Stomach smooth muscle (tissue), 2 donors: ENCODE measurements around the gene EYA4.
"Not testable (repeated sequence)": the region's sequence is repeated elsewhere in the genome, so short reads cannot be mapped to it uniquely, and the experiment has no call there.

Experiments
- H3K27ac ChIP-seq: one replicate; pipeline ENCODE4 v1.7.0; 2013; ENCODE audit warnings: mild to moderate bottlenecking, low read length, inconsistent platforms
- H3K27me3 ChIP-seq, 2 donors: one replicate each; pipeline ENCODE4 v1.7.0; 2013; ENCODE audit warnings: low read length in 2 of 2; ENCODE audit not compliant: insufficient read depth in 2 of 2, control insufficient read depth in 1 of 2
- H3K36me3 ChIP-seq, 2 donors: one replicate each; pipeline ENCODE4 v1.7.0; 2013; ENCODE audit warnings: low read length in 2 of 2; ENCODE audit not compliant: control insufficient read depth in 2 of 2, insufficient read depth in 2 of 2
- H3K4me1 ChIP-seq: one replicate; pipeline ENCODE4 v1.7.0; 2013; ENCODE audit warnings: low read length; ENCODE audit not compliant: control insufficient read depth, insufficient read depth
- H3K4me3 ChIP-seq, 2 donors: one replicate each; pipeline ENCODE4 v1.7.0; 2013; ENCODE audit warnings: low read length in 2 of 2
- H3K9ac ChIP-seq, 2 donors: one replicate each; pipeline ENCODE4 v1.7.0; 2013; ENCODE audit warnings: low read length in 2 of 2, mild to moderate bottlenecking in 1 of 2
- H3K9me3 ChIP-seq, 2 donors: one replicate each; pipeline ENCODE4 v1.7.0; 2013; ENCODE audit warnings: low read length in 2 of 2; ENCODE audit not compliant: control insufficient read depth in 2 of 2
- donor health status: healthy.
- donor health status: Pancreatic carcinoma.

The EYA4 gene

GRCh38 chr6:133544419-133544818, 303.3 kb downstream of the EYA4 start:
- no peaks in the 10 kb centered on the region for H3K27me3 ChIP-seq
- no peak overlapping the region for H3K9ac ChIP-seq
- no peaks in the 10 kb centered on the region for H3K36me3 ChIP-seq
- H3K27ac ChIP-seq: no peak overlapping the region
- no peak overlapping the region for H3K4me3 ChIP-seq
- H3K4me1 ChIP-seq: peaks cover 6% of the 10 kb centered on the region
- no peaks in the 10 kb centered on the region for H3K9me3 ChIP-seq

GRCh38 chr6:133546098-133546497, 304.9 kb downstream of the EYA4 start:
- no peaks in the 10 kb centered on the region for H3K9me3 ChIP-seq
- no peak overlapping the region for H3K4me3 ChIP-seq
- no peak overlapping the region for H3K27ac ChIP-seq
- no peak overlapping the region for H3K9ac ChIP-seq
- H3K27me3 ChIP-seq: no peaks in the 10 kb centered on the region
- H3K4me1 ChIP-seq: peaks cover 6% of the 10 kb centered on the region
- no peaks in the 10 kb centered on the region for H3K36me3 ChIP-seq

GRCh38 chr6:133547136-133547535, 306.0 kb downstream of the EYA4 start:
- H3K36me3 ChIP-seq: no peaks in the 10 kb centered on the region
- peaks cover 13% of the 10 kb centered on the region for H3K4me1 ChIP-seq
- no peak overlapping the region for H3K9ac ChIP-seq
- H3K4me3 ChIP-seq: no peak overlapping the region
- H3K9me3 ChIP-seq: no peaks in the 10 kb centered on the region
- H3K27me3 ChIP-seq: no peaks in the 10 kb centered on the region
- no peak overlapping the region for H3K27ac ChIP-seq

GRCh38 chr6:133548423-133549159, 307.4 kb downstream of the EYA4 start:
- peaks cover 18% of the 10 kb centered on the region for H3K4me1 ChIP-seq
- H3K27me3 ChIP-seq: no peaks in the 10 kb centered on the region
- no peak overlapping the region for H3K4me3 ChIP-seq
- H3K9ac ChIP-seq: no peak overlapping the region
- H3K9me3 ChIP-seq: no peaks in the 10 kb centered on the region
- H3K27ac ChIP-seq: no peak overlapping the region
- H3K36me3 ChIP-seq: no peaks in the 10 kb centered on the region

- Histone ChIP-seq H3K36me3 (no peaks in the 10 kb centered on the region), H3K4me3 (no peak overlapping the region), H3K27ac (no peak overlapping the region), H3K9me3 (no peaks in the 10 kb centered on the region), H3K27me3 (no peaks in the 10 kb centered on the region), H3K9ac (no peak overlapping the region), H3K4me1 (peaks cover 18% of the 10 kb centered on the region)
Observed at GRCh38 chr6:133549371-133549801, 308.2 kb downstream of the EYA4 start.

- Histone ChIP-seq H3K9me3 (no peaks in the 10 kb centered on the region), H3K36me3 (no peaks in the 10 kb centered on the region)
Observed at GRCh38 chr6:133550026-133550425, 308.9 kb downstream of the EYA4 start.

GRCh38 chr6:133551436-133551835, 310.3 kb downstream of the EYA4 start:
- H3K9me3 ChIP-seq: no peaks in the 10 kb centered on the region
- no peak overlapping the region for H3K4me3 ChIP-seq
- no peaks in the 10 kb centered on the region for H3K27me3 ChIP-seq
- no peak overlapping the region for H3K9ac ChIP-seq
- peaks cover 15% of the 10 kb centered on the region for H3K4me1 ChIP-seq
- no peaks in the 10 kb centered on the region for H3K36me3 ChIP-seq
- peak overlapping the region; percentile 53 for H3K27ac ChIP-seq

More at GRCh38 chr6:133550026-133550425, 308.9 kb downstream of the EYA4 start:
- H3K4me3 ChIP-seq: no peak overlapping the region
- H3K27ac ChIP-seq: no peak overlapping the region
- no peak overlapping the region for H3K9ac ChIP-seq
- H3K27me3 ChIP-seq: no peaks in the 10 kb centered on the region
- H3K4me1 ChIP-seq: peaks cover 18% of the 10 kb centered on the region

- Histone ChIP-seq H3K36me3 (no peaks in the 10 kb centered on the region), H3K4me1 (peaks cover 15% of the 10 kb centered on the region), H3K9ac (peak overlapping the region in 1 of 2 donors; percentile 7), H3K4me3 (peak overlapping the region in 1 of 2 donors; percentile 3), H3K27ac (peak overlapping the region; percentile 53), H3K27me3 (no peaks in the 10 kb centered on the region), H3K9me3 (no peaks in the 10 kb centered on the region)
Observed at GRCh38 chr6:133551847-133552341, 310.7 kb downstream of the EYA4 start.

- H3K9ac ChIP-seq: no peak overlapping the region
- no peaks in the 10 kb centered on the region for H3K36me3 ChIP-seq
- no peak overlapping the region for H3K4me3 ChIP-seq
- no peak overlapping the region for H3K27ac ChIP-seq
- no peaks in the 10 kb centered on the region for H3K9me3 ChIP-seq
- H3K4me1 ChIP-seq: peaks cover 12% of the 10 kb centered on the region
- no peaks in the 10 kb centered on the region for H3K27me3 ChIP-seq
Observed at GRCh38 chr6:133553652-133554051, 312.5 kb downstream of the EYA4 start.

GRCh38 chr6:133554121-133554520, 313.0 kb downstream of the EYA4 start:
- H3K27ac ChIP-seq, H3K27me3 ChIP-seq, H3K9me3 ChIP-seq, H3K36me3 ChIP-seq, H3K4me3 ChIP-seq, H3K9ac ChIP-seq: not testable (repeated sequence)
- H3K4me1 ChIP-seq: peaks cover 12% of the 10 kb centered on the region

GRCh38 chr6:133555685-133556084, 314.5 kb downstream of the EYA4 start:
- Histone ChIP-seq H3K36me3 (no peaks in the 10 kb centered on the region), H3K4me1 (peaks cover 12% of the 10 kb centered on the region), H3K9ac (no peak overlapping the region), H3K4me3 (no peak overlapping the region), H3K27ac (no peak overlapping the region), H3K9me3 (peaks cover 0 to 5% of the 10 kb centered on the region in 2 donors), H3K27me3 (no peaks in the 10 kb centered on the region)
